LNCaP clone FGC (cell line): ENCODE measurements around the gene ST7.

Experiments
- DNase-seq: peaks from one replicate; pipeline ENCODE4 v3.0.0-alpha.2; 2011; ENCODE audit warnings: low read depth
- H3K4me3 ChIP-seq: 2 replicates; pipeline ENCODE4 v1.5.1; 2011; ENCODE audit warnings: mild to moderate bottlenecking, low read depth, low read length, control low read depth
- CTCF ChIP-seq: IDR thresholded peaks from 2 replicates; pipeline ENCODE4 v1.5.1; 2012; ENCODE audit warnings: mild to moderate bottlenecking; ENCODE audit not compliant: control insufficient read depth, insufficient read depth; ENCODE audit errors: extremely low read depth

Gene ST7

GRCh38 chr7:116922545-116922944 is 30.8 kb upstream of the ST7 start:
- no peak for DNase-seq
- no peak overlapping the region for H3K4me3 ChIP-seq
- no peak for TF ChIP-seq CTCF

GRCh38 chr7:116924741-116925140 is 28.6 kb upstream of the ST7 start:
- H3K4me3 ChIP-seq, result no peak overlapping the region
- no peak for TF ChIP-seq CTCF
- no peak for DNase-seq

- TF ChIP-seq CTCF, result no peak
- no peak for DNase-seq
- H3K4me3 ChIP-seq, result no peak overlapping the region
These were observed 24.3 kb upstream of the ST7 start for GRCh38 chr7:116929021-116929420.

- H3K4me3 ChIP-seq, result no peak overlapping the region
- DNase-seq, result peak; percentile 43
- peak; percentile 94 for TF ChIP-seq CTCF
These were observed 23.1 kb upstream of the ST7 start for GRCh38 chr7:116929914-116930913.

- no peak overlapping the region for H3K4me3 ChIP-seq
- no peak for TF ChIP-seq CTCF
- no peak for DNase-seq
These were observed 20.7 kb upstream of the ST7 start for GRCh38 chr7:116932566-116932965.

GRCh38 chr7:116933465-116933864 is 19.8 kb upstream of the ST7 start:
- H3K4me3 ChIP-seq, result no peak overlapping the region
- no peak for TF ChIP-seq CTCF
- no peak for DNase-seq
